DND-41 (cell line): Measurements from ENCODE around the gene EDIL3.

Source experiments
- ATAC-seq: fragments of 200-7000 bp; cut with Tn5 transposase; 3 replicates; pipeline ENCODE4 v1.9.1; 2021; ENCODE audit warnings: low read depth; ENCODE audit not compliant: insufficient read depth
- DNase-seq: peaks from one replicate; pipeline ENCODE4 v3.0.0-alpha.2; 2020
- H2AFZ ChIP-seq: 2 replicates; pipeline ENCODE4 v1.6.0; 2012; ENCODE audit warnings: low read depth, low read length
- H3K27ac ChIP-seq: 2 replicates; pipeline ENCODE4 v1.5.1; 2012; ENCODE audit warnings: low read length, inconsistent platforms
- H3K27me3 ChIP-seq: fragments of 200-600 bp; sonication (generic); 2 replicates; pipeline ENCODE4 v1.6.0; 2012; ENCODE audit warnings: low read length, mild to moderate bottlenecking, inconsistent platforms; ENCODE audit not compliant: insufficient read depth, poor library complexity
- H3K36me3 ChIP-seq: 2 replicates; pipeline ENCODE4 v1.5.1; 2012; ENCODE audit warnings: low read length, inconsistent platforms; ENCODE audit not compliant: insufficient read depth
- H3K4me1 ChIP-seq: 2 replicates; pipeline ENCODE4 v1.5.1; 2012; ENCODE audit warnings: mild to moderate bottlenecking, low read length; ENCODE audit not compliant: insufficient read depth
- H3K4me2 ChIP-seq: 2 replicates; pipeline ENCODE4 v1.6.0; 2012; ENCODE audit warnings: mild to moderate bottlenecking, moderate library complexity, low read length, inconsistent platforms; ENCODE audit not compliant: insufficient read depth
- H3K4me3 ChIP-seq, 2 experiments: fragments of 200-600 bp in 1 of 2; shearing (Covaris generic) in 1 of 2; 2 replicates each; pipeline ENCODE4 v1.5.1; 2012 to 2016; ENCODE audit warnings: inconsistent platforms in 2 of 2, low read length in 2 of 2, mild to moderate bottlenecking in 2 of 2, low read depth in 1 of 2, moderate library complexity in 1 of 2
- H3K79me2 ChIP-seq: 2 replicates; pipeline ENCODE4 v1.6.0; 2012; ENCODE audit warnings: low read length, inconsistent platforms; ENCODE audit not compliant: insufficient read depth
- H3K9ac ChIP-seq: 2 replicates; pipeline ENCODE4 v1.6.0; 2012; ENCODE audit warnings: low read depth, mild to moderate bottlenecking, inconsistent platforms, low read length, moderate library complexity
- H3K9me3 ChIP-seq: 2 replicates; pipeline ENCODE4 v1.5.1; 2012; ENCODE audit warnings: low read length, moderate library complexity, mild to moderate bottlenecking, inconsistent platforms; ENCODE audit not compliant: insufficient read depth, severe bottlenecking
- H4K20me1 ChIP-seq: 2 replicates; pipeline ENCODE4 v1.6.0; 2012; ENCODE audit warnings: low read length; ENCODE audit not compliant: insufficient read depth
- CTCF ChIP-seq: IDR thresholded peaks from 2 replicates; pipeline ENCODE4 v1.5.1; 2012; ENCODE audit warnings: borderline replicate concordance, low read length, moderate library complexity, mild to moderate bottlenecking; ENCODE audit not compliant: poor library complexity, severe bottlenecking; ENCODE audit errors: extremely low read depth
- EZH2 ChIP-seq: IDR thresholded peaks from 3 replicates; pipeline ENCODE4 v1.6.1; 2012; ENCODE audit warnings: borderline replicate concordance, low read depth, mild to moderate bottlenecking, moderate library complexity, low read length, inconsistent platforms; ENCODE audit not compliant: severe bottlenecking

EDIL3 gene

GRCh38 chr5:84344788-84345187, 39.9 kb downstream of the EDIL3 start:
- no peak for ATAC-seq
- TF ChIP-seq EZH2 (no peak), CTCF (no peak)

GRCh38 chr5:84343171-84343570, 41.5 kb downstream of the EDIL3 start:
- ATAC-seq (no peak), DNase-seq (no peak)
- no peak for TF ChIP-seq CTCF
- TF ChIP-seq EZH2 = no peak
- Histone ChIP-seq H3K4me2 (no peak overlapping the region), H3K9me3 (no peaks in the 10 kb centered on the region), H4K20me1 (no peaks in the 10 kb centered on the region), H3K79me2 (no peaks in the 10 kb centered on the region), H3K27ac (no peak overlapping the region), H3K9ac (no peak overlapping the region), H3K4me1 (no peaks in the 10 kb centered on the region), H3K27me3 (no peaks in the 10 kb centered on the region), H3K4me3 (no peak overlapping the region), H2AFZ (no peak overlapping the region), H3K36me3 (no peaks in the 10 kb centered on the region)

More at GRCh38 chr5:84344788-84345187, 39.9 kb downstream of the EDIL3 start:
- Histone ChIP-seq H3K36me3 (no peaks in the 10 kb centered on the region), H3K4me3 (no peak overlapping the region), H3K27me3 (no peaks in the 10 kb centered on the region), H2AFZ (no peak overlapping the region), H3K27ac (no peak overlapping the region), H3K4me1 (no peaks in the 10 kb centered on the region), H3K4me2 (no peak overlapping the region), H3K79me2 (no peaks in the 10 kb centered on the region), H3K9ac (no peak overlapping the region), H3K9me3 (no peaks in the 10 kb centered on the region), H4K20me1 (no peaks in the 10 kb centered on the region)
- no peak for DNase-seq

- Histone ChIP-seq H3K4me1 (no peaks in the 10 kb centered on the region), H3K9ac (no peak overlapping the region), H3K4me2 (no peak overlapping the region), H3K27me3 (no peaks in the 10 kb centered on the region), H3K79me2 (no peaks in the 10 kb centered on the region), H3K27ac (no peak overlapping the region), H3K9me3 (no peaks in the 10 kb centered on the region), H2AFZ (no peak overlapping the region), H3K4me3 (no peak overlapping the region), H3K36me3 (no peaks in the 10 kb centered on the region), H4K20me1 (no peaks in the 10 kb centered on the region)
- DNase-seq (no peak), ATAC-seq (no peak)
- TF ChIP-seq EZH2 (no peak), CTCF (no peak)
Observed at GRCh38 chr5:84332106-84332505, 52.6 kb downstream of the EDIL3 start.

GRCh38 chr5:84327591-84327990, 57.1 kb downstream of the EDIL3 start:
- no peak for TF ChIP-seq CTCF
- no peak for TF ChIP-seq EZH2
- Histone ChIP-seq H4K20me1 (no peaks in the 10 kb centered on the region), H2AFZ (no peak overlapping the region), H3K4me1 (no peaks in the 10 kb centered on the region), H3K36me3 (no peaks in the 10 kb centered on the region), H3K79me2 (no peaks in the 10 kb centered on the region), H3K9me3 (no peaks in the 10 kb centered on the region), H3K27ac (no peak overlapping the region), H3K9ac (no peak overlapping the region), H3K4me2 (no peak overlapping the region), H3K4me3 (no peak overlapping the region), H3K27me3 (no peaks in the 10 kb centered on the region)
- DNase-seq (no peak), ATAC-seq (no peak)
